ENCODE data around the gene KDM4C.
A peak's percentile ranks its signal among the peaks of the same experiment; 100 is the strongest.

KDM4C gene

DNA sequence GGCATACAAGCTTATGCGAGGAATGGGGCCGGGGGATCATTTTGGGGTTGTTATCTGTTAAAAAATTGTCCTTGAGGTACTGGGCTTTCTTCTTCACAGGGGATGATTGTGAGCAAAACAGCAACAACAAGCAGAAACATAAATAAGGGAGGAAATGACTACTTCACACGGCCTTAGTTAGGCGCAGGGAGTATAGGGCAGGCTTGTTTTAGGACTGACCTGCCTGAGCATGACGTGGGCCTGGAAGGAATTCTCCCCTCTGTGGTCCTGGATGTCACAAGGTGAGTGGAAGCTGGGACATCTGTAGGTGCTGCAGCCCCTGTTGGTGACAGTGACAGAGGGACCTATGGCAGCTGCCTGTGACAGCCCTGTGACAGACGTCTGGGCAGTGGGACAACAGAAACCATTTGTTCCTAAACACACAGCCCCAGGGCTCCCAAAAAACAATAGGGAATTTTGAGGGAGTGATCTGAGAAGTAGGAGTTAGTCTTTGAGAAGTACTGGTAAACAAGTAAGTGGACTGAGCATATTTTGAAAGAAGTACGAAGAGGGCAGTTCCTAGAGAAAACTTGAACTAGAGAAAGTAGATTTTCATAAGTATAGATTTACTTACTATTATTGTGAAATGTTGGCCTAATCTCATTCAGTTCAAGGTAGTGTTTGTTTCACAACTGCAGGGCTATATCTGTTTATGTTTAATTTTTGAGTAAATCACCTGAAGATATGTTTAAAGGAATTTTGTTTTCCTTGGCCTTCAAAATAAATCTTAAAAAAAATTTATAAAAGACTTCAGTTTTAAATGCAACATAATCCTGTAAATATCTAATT, 113.1 kb downstream of the KDM4C start:
- no peak for DNase-seq

DNA sequence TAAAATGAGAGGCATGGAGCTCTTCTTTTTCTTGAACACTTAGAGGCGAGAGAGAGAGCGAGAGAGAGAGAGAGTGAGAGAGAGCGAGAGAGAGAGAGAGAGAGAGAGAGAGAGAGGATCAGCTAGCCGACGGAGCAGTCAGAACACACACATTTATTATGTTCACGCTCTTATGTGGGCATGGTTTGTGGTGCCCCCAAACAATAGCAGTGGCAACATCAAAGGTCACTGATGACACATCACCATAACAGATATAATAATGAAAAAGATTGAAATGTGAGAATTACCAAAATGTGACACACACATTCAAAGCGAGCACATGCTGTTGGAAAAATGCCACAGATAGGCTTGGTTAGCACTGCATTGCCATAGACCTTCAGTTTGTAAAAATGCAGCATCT, 116.1 kb downstream of the KDM4C start:
- DNase-seq: no peak

DNA sequence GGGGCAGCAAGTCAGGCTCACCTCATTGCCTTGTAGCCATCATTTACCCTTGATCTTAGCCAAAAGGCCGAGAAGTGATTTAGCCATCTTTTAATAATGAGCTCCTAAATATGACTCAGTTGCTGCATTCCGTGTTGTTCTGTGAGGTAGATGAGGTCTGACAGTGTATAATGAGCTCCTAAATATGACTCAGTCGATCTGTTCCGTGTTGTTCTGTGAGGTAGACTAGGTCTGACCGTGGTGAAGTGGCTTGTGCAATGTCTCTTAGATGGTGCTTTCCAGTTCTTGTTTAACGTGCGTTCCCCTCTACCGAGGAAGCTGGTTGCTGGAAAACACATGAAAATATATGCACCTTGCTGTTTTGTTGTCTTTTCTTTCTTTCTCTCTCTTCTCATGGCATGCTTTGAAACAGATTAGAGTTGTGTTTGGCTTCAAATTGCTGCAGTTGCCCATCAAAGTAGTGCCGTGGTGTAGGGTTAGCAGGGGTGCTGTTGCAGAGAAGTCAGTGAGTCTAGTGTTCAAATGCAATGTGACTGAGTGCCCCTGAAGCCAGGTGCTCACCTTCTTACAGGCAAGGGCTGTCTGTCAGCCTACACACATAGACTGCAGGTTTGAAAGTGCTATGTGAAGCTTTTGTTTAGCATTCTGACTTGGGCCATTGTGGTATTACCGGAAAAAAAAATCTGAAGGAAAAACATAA, 118.6 kb downstream of the KDM4C start:
- no peak for DNase-seq

DNA sequence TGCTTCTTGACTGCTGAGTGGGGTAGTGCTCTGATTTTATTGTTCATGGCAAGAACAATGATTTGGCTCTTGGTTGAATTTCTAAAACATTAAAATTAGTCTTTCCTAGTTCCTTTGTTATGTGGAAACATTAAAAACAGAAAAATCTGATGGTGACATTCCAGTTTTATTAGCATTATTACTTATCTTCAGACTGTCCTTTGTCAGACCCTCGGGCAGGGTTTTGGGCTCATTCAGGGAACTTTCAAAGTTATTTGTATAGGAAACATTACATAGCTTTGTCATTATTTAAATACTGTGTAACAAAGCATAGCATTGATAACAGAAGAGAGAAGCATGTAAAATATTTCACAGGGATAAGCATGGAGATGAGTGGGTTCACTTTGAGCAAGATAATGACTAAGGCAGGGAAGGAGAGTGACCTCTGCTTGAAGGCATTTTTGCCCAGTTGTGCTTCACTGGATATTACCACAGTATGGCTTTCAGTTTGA, 119.9 kb downstream of the KDM4C start:
- no peak for DNase-seq

DNA sequence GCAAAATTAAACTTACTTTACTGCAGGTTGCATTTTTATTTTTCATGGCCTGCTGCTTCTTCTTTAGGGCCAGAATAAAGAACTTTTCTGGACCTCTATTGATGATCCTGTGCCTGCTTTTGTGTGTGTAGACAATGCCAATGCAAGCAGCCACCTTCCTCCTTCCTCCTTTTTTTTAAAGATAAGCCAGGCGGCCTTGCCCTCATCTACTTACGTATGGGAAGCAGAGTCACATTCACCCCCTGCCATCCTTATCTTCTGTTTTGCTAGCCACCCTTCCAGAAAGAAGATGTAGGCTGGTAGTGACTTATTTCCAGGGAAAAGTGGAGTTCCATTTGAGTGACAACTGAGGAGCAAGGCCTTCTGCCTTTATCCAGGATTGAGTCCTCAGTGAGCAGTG, 122.9 kb downstream of the KDM4C start:
- peak; percentile 67 for DNase-seq

DNA sequence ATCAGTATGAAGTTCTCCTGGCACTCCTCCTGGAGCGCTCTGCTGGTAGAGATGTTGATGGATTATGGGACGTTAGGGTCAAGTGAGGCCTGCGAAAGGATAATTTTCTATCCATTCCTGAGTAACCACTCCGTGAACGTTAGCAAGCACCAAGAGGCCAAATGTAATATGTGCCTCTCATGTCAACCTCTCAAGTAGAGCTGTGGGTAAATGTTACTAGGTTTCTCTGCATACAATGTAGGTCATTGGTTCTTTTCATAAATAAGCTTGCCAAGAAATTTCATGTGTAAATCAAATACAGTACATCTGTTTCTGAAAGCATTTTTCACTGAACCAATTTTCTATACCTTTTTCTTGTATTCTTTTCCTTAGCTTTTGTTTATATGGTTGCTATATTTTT, 126.3 kb downstream of the KDM4C start:
- no peak for DNase-seq

DNA sequence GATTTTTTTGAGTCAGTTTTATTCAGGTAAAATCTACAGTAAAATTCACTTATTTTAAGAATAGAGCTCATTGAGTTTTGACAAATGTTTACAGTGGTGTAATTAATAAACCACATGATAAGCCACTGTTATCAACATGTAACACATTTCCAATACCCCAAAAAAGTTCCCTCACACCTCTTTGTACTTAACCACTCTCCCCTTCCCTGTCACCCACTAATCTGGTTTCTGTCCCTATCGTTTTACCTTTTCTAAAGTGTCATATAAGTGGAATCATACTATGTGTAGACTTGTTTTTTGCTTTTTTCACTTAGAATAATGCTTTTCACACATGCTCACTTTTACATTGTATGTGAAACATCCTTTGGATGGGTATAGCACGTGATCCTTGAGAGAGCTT, 127.2 kb downstream of the KDM4C start:
- peak; percentile 84 for DNase-seq

GRCh38 chr9:6887051-6887450, 129.3 kb downstream of the KDM4C start:
- no peak for DNase-seq

GRCh38 chr9:6889868-6890267, 132.1 kb downstream of the KDM4C start:
- DNase-seq: peak; percentile 57

- peak; percentile 96 for DNase-seq
These were observed 135.8 kb downstream of the KDM4C start for GRCh38 chr9:6893350-6894131.

- DNase-seq: no peak
These were observed 136.4 kb downstream of the KDM4C start for GRCh38 chr9:6894135-6894534.

GRCh38 chr9:6895754-6896153, 138.0 kb downstream of the KDM4C start:
- no peak for DNase-seq

DNA sequence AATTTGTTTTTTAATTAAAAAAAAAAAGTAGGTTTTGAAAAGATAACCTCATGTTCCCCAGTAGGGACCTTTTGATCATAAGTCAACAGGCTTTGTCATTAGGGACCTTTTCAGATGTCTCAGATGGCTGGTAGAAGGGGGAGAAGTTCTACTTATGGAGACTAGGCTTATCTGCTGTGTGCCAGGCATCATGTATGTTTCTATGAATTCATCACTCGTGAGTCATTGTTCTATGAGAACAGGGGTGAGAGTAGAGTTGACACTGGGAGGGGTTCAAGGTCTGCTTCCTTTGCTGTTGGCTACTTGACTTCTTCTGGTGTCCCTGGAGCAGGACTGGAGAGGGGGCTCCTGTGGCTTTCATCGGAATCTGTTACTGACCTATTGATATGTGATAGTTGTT, 138.8 kb downstream of the KDM4C start:
- DNase-seq: peak; percentile 99

- DNase-seq: no peak
These were observed 139.5 kb downstream of the KDM4C start for GRCh38 chr9:6897207-6897822.

GRCh38 chr9:6897898-6898302, 140.1 kb downstream of the KDM4C start:
- DNase-seq: no peak

- no peak for DNase-seq
These were observed 141.5 kb downstream of the KDM4C start for GRCh38 chr9:6899274-6899673.

DNA sequence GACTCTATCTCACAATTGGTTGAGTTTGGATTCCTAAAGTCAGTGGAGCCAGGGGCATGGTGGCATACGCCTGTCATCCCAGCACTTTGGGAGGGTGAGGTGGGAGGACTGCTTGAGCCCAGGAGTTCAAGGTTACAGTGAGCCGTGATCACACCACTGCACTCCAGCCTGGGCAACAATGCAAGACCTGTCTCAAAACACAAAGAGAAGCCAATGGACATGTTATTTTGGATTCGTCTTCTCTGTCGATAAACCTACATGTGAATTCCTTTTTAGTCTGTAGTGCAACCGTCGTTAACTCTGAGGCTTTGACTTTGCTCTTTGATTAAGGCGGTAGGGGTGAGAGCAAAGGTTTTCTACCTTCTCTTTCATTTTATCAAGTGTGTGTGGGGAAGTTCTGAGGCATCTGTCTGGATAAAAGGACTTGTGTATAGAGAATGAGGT, 142.7 kb downstream of the KDM4C start:
- no peak for DNase-seq

- peak; percentile 73 for DNase-seq
These were observed 143.4 kb downstream of the KDM4C start for GRCh38 chr9:6901180-6901579.

DNA sequence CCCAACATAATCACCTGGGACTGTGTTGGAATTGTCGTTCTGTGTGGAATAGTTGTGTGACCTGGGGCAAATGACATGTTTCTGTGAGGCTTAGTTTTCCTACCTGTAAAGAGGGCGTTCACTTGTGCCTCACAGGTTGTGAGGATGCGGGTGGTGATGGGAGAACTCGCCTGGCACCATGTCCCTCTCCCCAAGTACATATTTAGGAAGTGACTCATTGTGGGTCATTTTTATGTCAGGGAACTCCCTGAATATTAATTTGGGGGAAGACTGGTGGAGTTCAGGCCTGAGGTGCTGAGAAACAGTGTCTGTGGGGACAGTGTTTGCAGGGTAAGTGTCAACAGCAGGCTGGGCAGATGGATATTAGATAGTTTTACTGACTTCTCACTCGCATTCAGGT, 144.7 kb downstream of the KDM4C start:
- no peak for DNase-seq

- no peak for DNase-seq
These were observed 146.6 kb downstream of the KDM4C start for GRCh38 chr9:6904371-6904770.

DNA sequence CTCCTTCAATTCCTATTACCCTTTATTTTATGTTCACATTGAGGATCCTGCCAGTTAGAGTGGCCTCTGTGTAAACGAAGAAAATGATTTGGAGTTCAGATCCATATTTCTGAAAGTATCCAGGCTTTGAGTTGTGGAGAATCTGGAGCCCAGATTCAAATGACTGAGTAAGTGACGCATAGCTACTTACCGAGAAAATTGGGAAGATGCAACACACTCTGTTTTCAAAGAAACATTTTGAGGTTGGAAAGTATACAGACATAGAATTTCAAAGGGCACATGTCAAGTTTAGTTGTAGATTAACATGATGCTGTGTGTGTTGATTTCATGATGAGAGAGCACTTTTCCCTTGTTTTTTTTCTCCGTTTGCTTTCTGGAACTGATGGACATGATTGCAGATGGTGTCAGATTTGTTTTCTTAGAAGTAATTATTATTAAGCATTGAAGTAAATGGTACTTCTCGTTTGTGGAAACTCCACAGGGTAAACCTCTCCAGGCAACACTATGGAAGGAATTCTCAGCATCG, 148.1 kb downstream of the KDM4C start:
- DNase-seq: no peak

- peak; percentile 75 for DNase-seq
These were observed 150.1 kb downstream of the KDM4C start for GRCh38 chr9:6907772-6908381.
